Mammary epithelial cell (primary cell): ENCODE data around the gene NELFA.

Experiments
- CTCF ChIP-seq, 2 donors: IDR thresholded peaks in 1 of 2; conservative IDR thresholded peaks in 1 of 2; 2 replicates each; pipeline ENCODE4 v1.5.1; 2011 to 2012; ENCODE audit warnings: inconsistent platforms in 2 of 2, low read length in 2 of 2, mild to moderate bottlenecking in 2 of 2, control low read depth in 1 of 2, low read depth in 1 of 2; ENCODE audit not compliant: insufficient read depth in 1 of 2; ENCODE audit errors: extremely low read depth in 1 of 2
- EZH2 ChIP-seq: IDR thresholded peaks from 2 replicates; pipeline ENCODE4 v1.6.1; 2012; ENCODE audit warnings: low read length, inconsistent platforms, borderline replicate concordance

GRCh38 chr4:1980561-1981041, 28.2 kb downstream of the NELFA start:
- TF ChIP-seq CTCF (conservative IDR thresholded peaks at IDR 0.05 in 1 of 2, IDR thresholded peaks at IDR 0.05 in 1 of 2; ENCODE audit: extremely low read depth in 1 of 2, insufficient read depth in 1 of 2, low read depth in 1 of 2, low read length in 2 of 2) (no peak), EZH2 (no peak)
